AG08396 (cell line): ENCODE results near the gene MPHOSPH9.

Experiments
- DNase-seq: peaks from one replicate; pipeline ENCODE4 v3.0.0; 2012; ENCODE audit warnings: low spot score, mixed read lengths

Gene MPHOSPH9

GRCh38 chr12:123232807-123233504 lies at the start of gene MPHOSPH9, which contains the start of gene MTRFR:
TSS of gene MPHOSPH9 (minus strand) at chr12:123233141. CDS start at chr12:123230364, 2,777 bp downstream.
TSS of gene MTRFR (plus strand) at chr12:123233436. CDS start at chr12:123253675, 20,239 bp downstream.
- DNase-seq, result peak; percentile 98

- no peak for DNase-seq
Observed at GRCh38 chr12:123282111-123282510, 49.2 kb upstream of the MPHOSPH9 start.

- DNase-seq, result no peak
Observed at GRCh38 chr12:123280971-123281370, 48.0 kb upstream of the MPHOSPH9 start.

- DNase-seq, result no peak
Observed at GRCh38 chr12:123278101-123278627, 45.2 kb upstream of the MPHOSPH9 start.

GRCh38 chr12:123273166-123273565 lies 40.2 kb upstream of the MPHOSPH9 start:
- DNase-seq, result no peak

GRCh38 chr12:123271001-123271668 lies 38.2 kb upstream of the MPHOSPH9 start:
- peak; percentile 92 for DNase-seq

GRCh38 chr12:123270214-123271000 lies 37.5 kb upstream of the MPHOSPH9 start:
- peak; percentile 70 for DNase-seq

- no peak for DNase-seq
Observed at GRCh38 chr12:123269896-123270213, 36.9 kb upstream of the MPHOSPH9 start.

GRCh38 chr12:123269395-123269892 lies 36.5 kb upstream of the MPHOSPH9 start:
- DNase-seq, result peak; percentile 87

- no peak for DNase-seq
Observed at GRCh38 chr12:123268850-123269249, 35.9 kb upstream of the MPHOSPH9 start.

GRCh38 chr12:123267991-123268843 lies 35.3 kb upstream of the MPHOSPH9 start:
- no peak for DNase-seq

GRCh38 chr12:123267335-123267920 lies 34.5 kb upstream of the MPHOSPH9 start:
- DNase-seq, result no peak

GRCh38 chr12:123266679-123267277 lies 33.8 kb upstream of the MPHOSPH9 start:
- DNase-seq, result no peak

GRCh38 chr12:123265851-123266678 lies 33.1 kb upstream of the MPHOSPH9 start:
- no peak for DNase-seq

GRCh38 chr12:123264642-123265041 lies 31.7 kb upstream of the MPHOSPH9 start:
- no peak for DNase-seq

GRCh38 chr12:123263196-123263817 lies 30.4 kb upstream of the MPHOSPH9 start:
- no peak for DNase-seq

GRCh38 chr12:123261196-123261595 lies 28.3 kb upstream of the MPHOSPH9 start:
- DNase-seq, result no peak

- DNase-seq, result no peak
Observed at GRCh38 chr12:123260081-123260480, 27.1 kb upstream of the MPHOSPH9 start.

- no peak for DNase-seq
Observed at GRCh38 chr12:123258593-123258992, 25.7 kb upstream of the MPHOSPH9 start.
